ENCODE results near the gene TRMT10A.

The TRMT10A gene

GRCh38 chr4:99586322-99586721, 22.5 kb upstream of the TRMT10A start:
- TF ChIP-seq CTCF (IDR thresholded peaks at IDR 0.05; ENCODE audit: low read depth, low read length, poor library complexity, severe bottlenecking) (no peak), EZH2phosphoT487 (IDR thresholded peaks at IDR 0.05; ENCODE audit: borderline replicate concordance, low read length) (no peak)

GRCh38 chr4:99585516-99585915, 21.7 kb upstream of the TRMT10A start:
- Histone ChIP-seq H3F3A (ENCODE audit: control insufficient read depth, insufficient read depth) (no peaks in the 10 kb centered on the region), H3K79me2 (ENCODE audit: control insufficient read depth, low read length) (no peaks in the 10 kb centered on the region), H3K9me3 (ENCODE audit: control insufficient read depth, insufficient read depth, low read length) (no peaks in the 10 kb centered on the region; the same call in 1 of the 2 replicates), H3K4me3 (ENCODE audit: low read length) (no peak overlapping the region), H3K9me2 (replicated peaks; ENCODE audit: control insufficient read depth, low read length) (no peaks in the 10 kb centered on the region), H3K27me3 (ENCODE audit: control insufficient read depth, low read length) (peaks cover 6% of the 10 kb centered on the region; the same call in 1 of the 2 replicates), H3K4me2 (ENCODE audit: low read length) (no peak overlapping the region), H3K27ac (ENCODE audit: low read depth, low read length) (no peak overlapping the region), H4K20me1 (ENCODE audit: control insufficient read depth, insufficient read depth, low read depth, low read length) (no peaks in the 10 kb centered on the region), H3K4me1 (ENCODE audit: control insufficient read depth, low read length) (no peaks in the 10 kb centered on the region), H3K36me3 (ENCODE audit: control insufficient read depth, low read length) (no peaks in the 10 kb centered on the region)
- TF ChIP-seq CTCF (IDR thresholded peaks at IDR 0.05; ENCODE audit: low read depth, low read length, poor library complexity, severe bottlenecking) (no peak), EZH2phosphoT487 (IDR thresholded peaks at IDR 0.05; ENCODE audit: borderline replicate concordance, low read length) (no peak)

More at GRCh38 chr4:99586322-99586721, 22.5 kb upstream of the TRMT10A start:
- Histone ChIP-seq H3K9me3 (ENCODE audit: control insufficient read depth, insufficient read depth, low read length) (no peaks in the 10 kb centered on the region; the same call in 1 of the 2 replicates), H3K79me2 (ENCODE audit: control insufficient read depth, low read length) (no peaks in the 10 kb centered on the region), H3F3A (ENCODE audit: control insufficient read depth, insufficient read depth) (no peaks in the 10 kb centered on the region), H3K27me3 (ENCODE audit: control insufficient read depth, low read length) (peaks cover 6% of the 10 kb centered on the region; the same call in 1 of the 2 replicates), H3K4me1 (ENCODE audit: control insufficient read depth, low read length) (no peaks in the 10 kb centered on the region), H4K20me1 (ENCODE audit: control insufficient read depth, insufficient read depth, low read depth, low read length) (no peaks in the 10 kb centered on the region), H3K4me3 (ENCODE audit: low read length) (no peak overlapping the region), H3K27ac (ENCODE audit: low read depth, low read length) (no peak overlapping the region), H3K9me2 (replicated peaks; ENCODE audit: control insufficient read depth, low read length) (no peaks in the 10 kb centered on the region), H3K4me2 (ENCODE audit: low read length) (no peak overlapping the region), H3K36me3 (ENCODE audit: control insufficient read depth, low read length) (no peaks in the 10 kb centered on the region)

DNA sequence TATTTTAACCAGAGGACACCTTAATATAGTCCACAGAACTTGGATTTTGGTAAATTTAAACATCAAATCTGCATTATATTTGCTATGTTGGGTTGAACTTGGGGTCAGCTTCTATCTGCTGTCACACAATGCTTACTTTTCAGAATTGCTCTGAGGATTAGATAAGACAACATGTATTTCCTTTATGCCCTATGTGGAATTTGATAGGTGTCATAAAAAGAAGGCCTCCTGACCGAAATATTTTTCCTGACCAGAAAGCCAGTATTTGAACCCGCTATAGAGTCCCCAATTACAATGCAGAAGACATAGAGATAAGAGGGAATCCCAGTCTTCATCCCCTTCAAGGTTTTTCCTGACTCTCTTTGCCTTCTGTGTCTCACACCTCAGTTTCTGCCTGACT, 14.9 kb upstream of the TRMT10A start:
- H3K27me3 ChIP-seq (ENCODE audit: control insufficient read depth, low read length) = no peaks in the 10 kb centered on the region; the same call in 1 of the 2 replicates
- H3K36me3 ChIP-seq (ENCODE audit: control insufficient read depth, low read length) = no peaks in the 10 kb centered on the region
- H3K79me2 ChIP-seq (ENCODE audit: control insufficient read depth, low read length) = no peaks in the 10 kb centered on the region
- H3K27ac ChIP-seq (ENCODE audit: low read depth, low read length) = no peak overlapping the region
- no peaks in the 10 kb centered on the region for H3F3A ChIP-seq (ENCODE audit: control insufficient read depth, insufficient read depth)
- no peaks in the 10 kb centered on the region for H4K20me1 ChIP-seq (ENCODE audit: control insufficient read depth, insufficient read depth, low read depth, low read length)
- H3K4me1 ChIP-seq (ENCODE audit: control insufficient read depth, low read length) = peaks cover 16% of the 10 kb centered on the region
- TF ChIP-seq EZH2phosphoT487 (IDR thresholded peaks at IDR 0.05; ENCODE audit: borderline replicate concordance, low read length) (no peak), CTCF (IDR thresholded peaks at IDR 0.05; ENCODE audit: low read depth, low read length, poor library complexity, severe bottlenecking) (no peak)
- H3K4me2 ChIP-seq (ENCODE audit: low read length) = no peak overlapping the region
- H3K4me3 ChIP-seq (ENCODE audit: low read length) = no peak overlapping the region
- H3K9me3 ChIP-seq (ENCODE audit: control insufficient read depth, insufficient read depth, low read length) = no peaks in the 10 kb centered on the region
- no peaks in the 10 kb centered on the region for H3K9me2 ChIP-seq (replicated peaks; ENCODE audit: control insufficient read depth, low read length)

All from DOHH2 (cell line).